Globus pallidus (tissue), 1 donor: ENCODE results near the gene PSMD13.
A peak's percentile ranks its signal among the peaks of the same experiment; 100 is the strongest.

Source experiments
- DNase-seq: peaks from one replicate; pipeline ENCODE4 v3.0.0-alpha.2; 2015; ENCODE audit warnings: low spot score

PSMD13 gene

DNA sequence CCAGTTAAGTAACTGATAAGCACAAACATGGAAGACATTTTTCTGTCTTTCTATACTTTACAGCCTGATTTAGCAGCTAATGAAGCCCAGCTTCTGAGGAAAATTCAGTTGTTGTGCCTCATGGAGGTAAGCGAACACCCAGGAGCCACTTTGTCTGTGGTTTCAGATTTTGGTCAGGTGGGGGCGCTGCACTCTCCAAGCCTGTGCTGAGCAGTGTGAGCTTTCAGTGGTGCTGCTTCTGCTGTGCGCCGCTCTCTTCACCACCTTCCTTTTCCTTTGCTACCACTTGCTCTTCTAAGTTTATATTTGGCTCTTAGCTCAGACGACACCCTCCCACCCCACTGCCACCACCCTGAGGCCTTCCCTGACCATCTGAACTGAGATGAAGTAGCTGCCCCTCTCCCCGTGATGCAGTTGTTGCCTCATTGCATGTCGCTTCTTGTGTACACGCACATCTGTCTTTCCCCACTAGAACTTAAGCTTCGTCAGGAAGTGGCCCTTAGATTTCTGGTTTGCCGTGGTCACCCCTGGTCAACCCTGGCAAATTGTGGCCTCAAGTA lies 14.0 kb downstream of the PSMD13 start:
- no peak for DNase-seq

DNA sequence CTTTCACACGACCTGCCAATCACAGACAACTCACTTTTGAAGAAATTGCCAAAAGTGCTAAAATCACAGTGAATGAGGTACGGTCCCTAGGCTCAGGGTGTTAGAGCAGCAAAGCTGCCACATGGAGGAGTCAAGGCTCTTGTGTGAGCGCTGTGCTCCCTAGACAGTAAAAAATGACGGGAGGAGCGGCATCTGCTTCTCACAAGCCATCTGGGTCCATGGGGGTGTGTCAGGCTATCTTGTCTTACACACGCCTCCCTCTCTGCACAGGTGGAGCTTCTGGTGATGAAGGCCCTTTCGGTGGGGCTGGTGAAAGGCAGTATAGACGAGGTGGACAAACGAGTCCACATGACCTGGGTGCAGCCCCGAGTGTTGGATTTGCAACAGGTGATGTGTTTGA lies 14.8 kb downstream of the PSMD13 start:
- no peak for DNase-seq

DNA sequence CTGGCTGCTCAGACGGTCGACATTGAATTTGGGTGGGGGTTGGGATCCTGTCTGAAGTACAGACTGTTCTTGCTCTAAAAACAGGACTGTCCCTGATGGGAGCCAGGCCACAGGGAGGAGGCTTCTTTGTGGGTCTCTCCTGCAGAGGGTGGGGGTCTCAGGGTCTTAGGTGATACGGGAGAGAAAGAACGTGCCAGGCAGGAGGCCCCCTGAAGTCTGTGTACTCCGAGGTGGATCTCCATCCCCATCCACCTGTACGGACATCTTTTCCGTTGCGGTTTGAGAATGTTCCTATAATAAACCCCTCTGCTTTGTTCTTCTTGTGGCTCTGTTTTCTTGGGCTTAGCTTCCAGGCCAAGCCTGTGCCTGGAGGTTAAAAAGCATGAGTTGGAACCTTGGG lies 15.9 kb downstream of the PSMD13 start:
- DNase-seq, result no peak

DNA sequence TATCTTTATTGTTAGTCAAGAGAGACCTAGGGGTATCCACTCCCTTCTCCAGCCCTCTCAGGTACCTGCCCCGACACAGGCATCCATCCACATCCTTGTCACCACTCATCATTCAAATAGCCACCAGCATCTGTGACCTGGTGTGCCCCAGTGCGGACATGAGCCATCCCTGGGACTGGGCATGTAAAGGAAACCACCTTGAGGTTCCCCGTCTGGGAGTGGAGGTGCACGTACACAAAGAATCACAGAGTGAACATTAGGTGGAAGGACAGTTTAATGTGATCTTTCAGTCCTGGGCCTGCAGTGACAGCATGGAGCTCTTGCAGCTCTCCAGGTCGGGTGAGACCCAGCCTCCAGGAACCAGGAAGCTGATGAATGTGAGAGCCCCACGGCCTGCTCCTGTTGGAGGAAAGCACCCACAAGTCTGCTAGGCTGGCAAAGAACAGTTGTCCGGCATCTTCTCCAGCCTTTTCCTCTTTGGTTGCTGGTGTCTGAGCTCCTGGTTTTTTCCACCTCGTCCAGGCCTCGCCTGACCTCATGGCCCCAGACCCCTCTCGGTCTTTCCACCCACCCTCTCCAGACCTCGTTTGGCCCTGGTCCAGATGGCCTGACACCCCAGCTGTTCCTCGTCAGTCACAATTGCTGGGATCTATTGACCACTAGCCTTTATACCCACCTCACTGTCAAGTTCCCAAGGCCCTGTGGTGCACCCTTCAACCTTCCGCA lies 16.5 kb downstream of the PSMD13 start:
- no peak for DNase-seq

DNA sequence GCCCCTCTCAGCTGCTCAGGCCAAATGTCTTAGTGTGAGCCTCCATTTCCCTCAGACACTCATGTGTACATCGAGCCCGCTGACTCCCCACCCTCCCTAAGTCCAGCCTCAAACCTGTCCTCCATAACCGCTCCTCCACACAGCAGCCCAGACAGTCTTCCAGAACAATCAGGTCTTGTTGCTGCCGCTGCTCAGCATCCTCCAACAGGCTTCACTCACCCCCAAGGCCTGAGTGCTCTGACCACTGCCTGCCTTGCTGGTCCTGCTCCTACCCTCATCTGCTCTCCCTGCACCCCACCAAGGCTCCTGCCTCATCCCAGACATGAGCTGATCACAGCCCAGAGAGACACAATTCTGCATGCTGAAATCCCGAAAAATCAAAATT lies 17.1 kb downstream of the PSMD13 start:
- DNase-seq, result no peak

DNA sequence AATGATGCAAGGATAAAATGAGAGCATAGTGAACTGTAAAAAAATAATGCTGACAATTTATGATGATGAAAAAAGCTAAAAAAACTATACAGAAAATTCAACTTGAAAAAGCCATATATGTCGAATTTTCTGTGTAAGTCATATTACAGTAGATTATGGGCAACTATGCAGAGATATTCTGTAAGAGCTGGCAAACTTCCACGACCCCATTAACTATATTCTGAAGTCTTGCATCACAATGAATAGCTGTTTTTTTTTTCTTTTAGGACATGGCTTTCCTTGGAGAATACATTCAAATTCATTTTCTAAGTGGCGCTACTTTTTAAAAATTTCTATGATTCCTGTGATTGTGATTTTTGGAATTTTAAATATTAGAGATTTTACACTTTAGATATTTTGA lies 18.4 kb downstream of the PSMD13 start:
- no peak for DNase-seq

DNA sequence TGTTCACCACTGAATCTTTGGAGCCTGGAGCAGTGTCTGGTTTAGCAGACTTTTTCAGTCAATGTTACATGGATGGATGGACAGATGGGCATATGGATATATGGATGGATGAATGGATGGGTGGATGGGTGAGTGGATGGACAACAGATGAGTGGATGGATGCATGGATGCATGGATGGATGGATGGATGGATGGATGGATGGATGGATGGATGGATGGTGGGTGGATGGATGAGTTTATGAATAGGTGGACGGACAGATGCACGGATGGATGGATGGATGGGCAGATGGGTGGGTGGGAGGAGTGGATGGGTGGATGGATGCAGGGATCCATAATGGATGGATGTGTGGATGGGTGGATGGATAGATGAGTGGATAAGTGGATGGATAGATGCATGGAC lies 19.0 kb downstream of the PSMD13 start:
- no peak for DNase-seq

DNA sequence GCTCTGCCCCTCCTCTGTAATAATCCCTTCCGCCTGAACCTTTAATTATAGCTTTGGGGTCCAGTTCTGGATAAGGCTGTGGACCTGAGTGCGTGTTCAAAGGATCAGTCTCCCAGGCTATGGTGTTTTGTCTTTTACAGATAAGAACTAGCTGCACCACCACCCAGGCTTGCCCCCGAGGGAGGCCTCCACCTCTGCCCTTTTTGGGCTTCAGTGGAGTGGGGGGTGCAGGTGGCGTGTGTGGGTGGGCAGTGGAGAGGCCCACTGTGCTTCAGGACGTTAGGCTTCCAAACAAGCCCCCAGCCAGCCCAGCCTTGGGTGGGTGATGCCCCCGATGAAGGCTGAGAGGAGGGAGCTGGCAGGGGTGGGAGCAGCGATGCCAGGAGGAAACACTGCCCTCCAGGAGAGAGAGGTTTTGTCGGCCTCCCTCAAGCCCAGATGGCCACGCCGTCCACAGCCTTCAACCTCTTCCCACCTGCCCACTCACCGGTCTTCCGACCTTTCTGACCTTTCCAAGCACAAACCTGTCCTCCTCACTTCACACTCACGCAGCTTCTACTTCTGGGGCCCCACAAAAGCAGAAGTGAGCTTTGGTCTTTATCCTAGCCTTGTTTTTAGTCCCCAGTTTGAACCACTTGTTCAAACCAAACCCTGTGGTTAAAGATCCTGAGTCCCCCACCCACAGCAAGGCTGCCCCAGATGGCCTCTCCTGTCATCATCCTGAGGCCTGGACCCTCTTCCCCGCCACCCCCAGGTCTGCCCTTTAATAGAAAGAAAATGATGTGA lies 20.4 kb downstream of the PSMD13 start:
- no peak for DNase-seq

DNA sequence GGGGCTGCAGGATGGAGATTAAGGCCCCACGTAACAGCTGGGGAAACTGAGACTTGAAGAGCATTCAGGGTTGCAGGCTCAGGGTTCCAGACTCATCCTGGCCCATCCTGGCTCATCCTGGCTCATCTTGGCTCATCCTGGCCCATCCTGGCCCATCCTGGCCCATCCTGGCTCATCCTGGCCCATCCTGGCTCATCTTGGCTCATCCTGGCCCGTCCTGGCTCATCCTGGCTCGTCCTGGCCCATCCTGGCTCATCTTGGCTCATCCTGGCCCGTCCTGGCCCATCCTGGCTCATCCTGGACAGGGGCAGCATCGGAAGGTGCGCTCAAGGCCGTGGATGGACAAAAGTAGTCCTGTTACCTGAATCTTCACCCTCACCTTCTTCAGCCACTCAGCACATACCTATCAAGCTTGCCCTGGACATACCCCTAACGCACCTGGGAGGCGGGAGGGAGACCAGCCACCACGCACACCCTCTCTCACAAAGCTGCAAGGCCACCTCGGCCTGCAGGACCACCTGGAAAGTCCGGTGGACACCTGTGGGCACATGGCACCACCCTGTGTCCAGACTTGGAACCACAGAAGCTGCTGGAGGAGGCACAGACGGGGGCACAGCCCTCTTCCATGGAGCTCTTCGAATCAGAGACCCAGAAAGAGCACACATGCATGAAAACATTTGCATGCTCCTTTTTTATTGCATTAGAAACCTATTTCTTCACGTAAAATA lies 21.2 kb downstream of the PSMD13 start:
- DNase-seq, result no peak

DNA sequence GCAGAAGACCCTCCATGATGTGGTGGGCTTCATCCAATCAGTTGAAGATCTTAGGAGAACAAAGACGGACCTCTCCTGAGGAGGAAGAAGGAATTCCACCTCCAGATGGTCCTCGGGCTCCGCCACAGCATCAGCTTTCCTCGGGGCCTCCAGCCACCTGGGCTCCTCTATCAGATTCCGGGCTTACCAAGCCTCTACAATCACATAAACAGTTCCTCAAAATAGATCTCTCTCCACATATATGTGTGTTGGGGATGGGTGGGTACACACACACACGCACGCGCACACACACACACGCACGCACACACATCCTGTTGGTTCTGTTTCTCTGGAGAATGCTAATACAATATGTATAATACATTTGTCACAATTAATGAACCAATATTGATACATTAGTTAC lies 22.6 kb downstream of the PSMD13 start:
- DNase-seq, result no peak

DNA sequence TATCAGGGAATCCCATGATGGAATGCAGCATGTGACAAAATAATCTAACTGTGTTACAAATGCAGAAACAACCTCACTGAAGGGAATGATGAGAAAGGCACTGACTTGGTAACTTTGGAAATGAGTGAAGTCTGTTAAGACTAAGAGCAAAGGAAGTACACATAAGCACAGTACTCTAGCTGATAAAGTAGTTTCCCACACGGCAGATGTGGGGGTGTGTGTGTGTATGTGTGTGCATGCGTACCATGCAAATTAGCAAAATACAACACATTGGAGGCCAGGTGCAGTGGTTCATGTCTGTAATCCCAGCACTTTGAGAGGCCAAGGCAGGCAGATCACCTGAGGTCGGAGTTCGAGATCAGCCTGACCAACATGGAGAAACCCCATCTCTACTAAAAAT lies 24.8 kb downstream of the PSMD13 start:
- no peak for DNase-seq

DNA sequence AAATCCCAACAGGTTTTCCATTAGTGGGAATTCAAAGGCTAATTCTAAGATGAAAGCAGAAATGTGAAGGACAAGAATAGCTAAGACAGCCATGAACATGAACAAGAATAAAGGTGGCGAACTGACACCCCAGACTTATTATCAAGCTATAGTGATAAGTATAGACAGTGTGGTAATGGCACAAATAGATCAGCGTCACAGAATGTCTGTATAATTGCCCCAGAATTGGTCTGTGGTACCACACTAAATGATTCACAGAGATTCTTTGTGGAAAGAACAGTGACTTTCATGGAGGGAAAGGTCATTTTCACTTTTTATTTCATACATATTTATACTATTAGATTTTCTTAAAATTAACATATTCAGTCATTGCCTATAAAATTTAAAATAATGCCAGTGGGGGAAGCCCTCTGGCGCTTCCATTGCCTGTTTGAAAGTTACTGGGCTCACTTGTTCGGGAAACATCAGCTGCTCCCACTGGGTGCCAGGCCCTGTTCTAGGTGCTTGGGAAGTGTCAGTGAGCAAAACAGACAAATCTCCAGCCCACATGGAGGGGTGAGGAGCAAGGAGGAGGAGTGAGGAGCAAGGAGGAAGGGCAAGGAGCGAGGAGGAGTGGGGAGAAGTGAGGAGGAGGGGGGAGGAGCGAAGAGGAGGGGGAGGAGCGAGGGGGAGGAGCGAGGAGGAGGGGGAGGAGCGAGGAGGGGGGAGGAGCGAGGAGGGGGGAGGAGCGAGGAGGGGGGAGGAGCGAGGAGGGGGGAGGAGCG lies 30.1 kb downstream of the PSMD13 start:
- DNase-seq, result no peak

DNA sequence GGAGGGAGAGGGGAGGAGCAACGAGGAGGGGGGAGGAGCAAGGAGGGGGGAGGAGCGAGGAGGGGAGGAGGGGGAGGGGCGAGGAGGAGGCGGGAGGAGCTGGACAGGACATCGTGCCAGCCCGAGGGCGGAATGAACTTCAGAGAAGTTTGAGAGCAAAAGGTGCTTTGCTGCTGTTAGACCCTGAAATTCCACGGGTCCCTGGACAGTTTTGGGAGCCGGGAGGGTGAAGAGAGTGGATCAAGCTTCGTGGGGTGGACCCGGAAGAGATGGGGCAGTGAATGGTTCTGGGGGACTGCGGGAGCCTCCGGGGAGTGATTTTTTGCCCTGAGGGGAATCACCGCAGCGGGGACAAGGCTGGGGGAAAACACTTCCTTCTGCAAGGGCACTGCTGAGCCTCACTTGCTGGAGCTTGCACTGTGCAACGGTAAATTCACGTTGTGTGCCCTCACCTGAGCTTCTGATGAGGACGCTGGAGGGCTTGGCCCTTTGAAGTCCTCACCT lies 30.8 kb downstream of the PSMD13 start:
- no peak for DNase-seq

DNA sequence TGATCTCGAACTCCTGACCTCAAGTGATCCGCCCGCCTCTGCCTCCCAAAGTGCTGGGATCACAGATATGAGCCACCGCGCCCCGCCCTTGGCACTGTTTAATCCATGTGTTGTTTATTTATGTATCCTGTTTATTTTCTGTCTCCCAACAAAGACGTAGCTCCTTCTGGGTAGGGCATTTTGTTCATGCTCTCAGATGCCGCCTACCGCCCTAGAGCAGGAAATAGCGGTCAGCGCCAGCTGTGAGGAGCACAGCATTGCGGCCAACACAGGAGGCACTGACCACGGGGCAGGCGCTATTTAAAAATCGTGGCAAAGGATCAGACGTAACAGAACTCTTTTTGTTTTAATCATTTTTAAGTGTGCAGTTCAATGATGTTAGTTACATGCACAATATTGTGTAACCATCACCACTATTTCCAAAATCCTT lies 32.0 kb downstream of the PSMD13 start:
- peak; percentile 39 for DNase-seq

DNA sequence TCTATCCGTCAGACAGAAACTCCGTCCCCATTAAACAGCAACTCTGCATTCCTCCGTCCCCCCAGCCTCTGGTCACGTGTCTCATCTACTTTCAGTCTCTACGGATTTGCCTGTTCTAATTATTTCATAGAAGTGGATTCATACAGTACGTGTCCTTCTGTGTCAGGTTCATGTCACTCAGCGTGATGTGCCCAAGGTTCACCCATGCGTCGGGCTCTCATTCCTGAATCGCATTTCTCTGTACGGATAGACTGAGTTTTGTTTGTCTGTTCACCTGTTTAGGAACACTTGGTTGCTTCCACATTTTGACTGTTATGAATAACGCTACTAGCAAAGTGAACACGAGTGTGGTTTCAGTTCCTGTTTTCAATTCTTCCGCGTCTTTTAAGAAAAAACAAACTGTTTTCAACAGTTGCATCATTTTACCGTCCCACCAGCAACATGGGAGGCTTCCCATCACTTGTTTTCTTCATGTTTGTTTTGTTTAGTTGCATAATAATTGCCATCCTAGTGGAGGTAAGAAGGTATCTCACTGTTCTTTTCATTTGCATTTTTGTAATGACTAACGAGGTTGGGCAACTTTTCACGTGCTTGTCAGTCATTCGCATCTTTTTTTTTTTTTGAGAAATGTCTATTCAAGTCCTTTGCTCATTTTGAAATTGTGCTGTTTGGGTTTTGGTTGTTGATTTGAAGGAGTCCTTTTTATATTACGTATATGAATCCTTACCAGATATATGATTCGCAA lies 32.5 kb downstream of the PSMD13 start:
- DNase-seq, result peak; percentile 47

DNA sequence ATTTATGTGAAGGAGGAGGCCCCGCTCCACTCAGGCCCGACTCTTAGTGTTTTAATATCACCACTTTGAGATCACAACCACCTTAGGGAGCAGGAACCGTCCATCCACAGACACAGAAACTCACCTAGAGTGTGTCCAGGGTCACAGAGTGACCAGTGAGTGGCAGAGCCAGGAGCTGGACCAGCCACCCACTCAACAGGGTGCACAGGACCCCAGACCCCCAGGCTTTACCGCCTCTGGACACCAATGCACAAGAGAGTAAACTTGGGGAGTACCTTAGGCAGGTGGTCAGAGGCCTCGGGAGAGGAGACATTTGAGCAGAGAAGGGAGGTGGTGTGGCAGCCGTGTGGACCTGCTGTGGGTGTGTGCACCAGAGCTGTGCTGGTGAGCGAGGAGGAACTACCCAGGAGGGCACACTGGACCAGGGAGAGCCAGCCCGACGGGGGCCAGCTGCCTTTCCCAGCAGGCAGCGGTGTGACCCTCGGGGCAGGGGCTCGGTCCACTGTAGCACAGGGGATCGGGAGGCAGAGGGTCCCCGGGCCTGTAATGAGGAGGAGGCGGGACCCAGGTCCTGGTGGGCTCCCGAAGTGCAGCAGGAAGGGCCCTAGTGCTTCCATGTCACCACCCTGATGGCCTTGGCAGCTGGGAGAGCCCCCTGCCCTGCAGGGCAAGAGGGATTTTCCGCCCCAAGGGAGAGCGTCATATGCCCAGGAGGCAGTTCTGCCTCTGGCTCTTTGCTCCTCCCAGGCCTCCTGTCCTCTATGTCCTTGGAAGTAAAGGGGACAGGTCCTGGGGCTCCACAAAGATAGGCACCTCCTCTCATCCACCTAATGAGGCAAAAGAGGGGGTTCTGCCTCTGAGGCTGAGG lies 33.9 kb downstream of the PSMD13 start:
- DNase-seq, result no peak

DNA sequence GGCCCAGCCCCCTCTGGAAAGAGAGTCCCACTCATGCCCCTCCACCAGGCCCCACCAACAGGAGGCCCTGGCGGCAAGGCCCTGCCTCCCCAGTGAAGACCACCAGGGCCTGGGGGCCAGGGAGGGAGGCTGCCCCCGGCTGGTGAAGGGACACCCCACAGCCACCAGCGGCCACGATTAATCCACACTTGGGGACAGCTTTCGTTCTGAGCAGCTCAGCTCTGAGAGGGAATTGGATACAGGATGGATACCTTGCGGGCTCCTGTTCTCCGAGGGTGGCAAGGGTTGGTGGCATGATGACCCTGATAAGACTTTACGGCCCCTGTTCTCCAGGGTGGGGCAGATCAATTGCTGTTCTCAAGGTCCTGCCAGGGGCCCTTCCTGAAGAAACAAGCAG lies 34.5 kb downstream of the PSMD13 start:
- no peak for DNase-seq

DNA sequence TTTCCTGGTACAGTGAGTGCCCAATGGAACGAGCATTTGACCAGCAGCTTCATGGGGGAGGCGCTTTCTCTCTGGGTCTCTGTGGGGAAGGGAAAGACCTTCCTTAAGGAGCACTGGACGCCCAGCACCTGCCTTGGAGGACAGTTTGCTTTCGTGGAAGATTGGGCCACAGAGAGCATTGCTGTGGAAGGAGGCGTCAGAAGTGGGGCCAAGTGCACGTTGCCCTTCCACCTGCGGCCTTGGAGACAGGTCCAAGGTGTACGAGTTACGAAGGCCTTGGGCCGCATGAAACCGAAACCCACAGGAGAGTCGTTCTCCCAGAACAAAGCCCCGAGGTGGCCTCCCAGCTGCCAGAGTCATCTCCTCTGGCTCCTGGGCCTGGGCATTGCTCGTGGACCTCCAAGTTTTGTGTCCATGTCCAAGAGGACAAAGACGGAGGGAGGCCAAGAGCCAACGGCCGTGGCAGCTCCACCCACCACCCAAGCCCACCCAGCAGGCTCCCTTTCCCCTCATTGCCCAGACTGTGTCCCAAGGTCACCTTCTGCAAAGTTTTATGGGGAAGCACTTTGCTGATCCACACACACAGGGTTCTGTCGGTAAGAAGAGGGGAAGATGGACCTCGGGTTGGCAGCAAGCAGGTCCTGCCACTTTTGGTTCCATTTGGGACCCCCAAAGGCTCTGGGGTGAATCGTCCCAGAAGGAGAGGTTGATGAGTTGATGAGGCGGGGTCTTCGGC lies 35.6 kb downstream of the PSMD13 start:
- no peak for DNase-seq

DNA sequence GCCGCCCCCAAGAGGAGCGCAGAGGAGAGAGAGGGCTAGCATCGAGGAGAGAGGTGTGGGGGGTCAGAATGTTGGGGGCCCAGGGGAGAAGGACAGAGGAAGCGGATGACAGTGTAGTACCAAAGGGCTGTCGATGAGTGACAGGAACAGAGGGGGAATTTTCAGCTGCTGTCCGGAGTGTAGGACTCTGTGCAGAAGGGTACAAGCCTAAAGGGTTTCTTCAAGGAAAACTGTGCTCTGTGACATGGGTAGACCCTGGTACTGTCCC lies 36.1 kb downstream of the PSMD13 start:
- no peak for DNase-seq

DNA sequence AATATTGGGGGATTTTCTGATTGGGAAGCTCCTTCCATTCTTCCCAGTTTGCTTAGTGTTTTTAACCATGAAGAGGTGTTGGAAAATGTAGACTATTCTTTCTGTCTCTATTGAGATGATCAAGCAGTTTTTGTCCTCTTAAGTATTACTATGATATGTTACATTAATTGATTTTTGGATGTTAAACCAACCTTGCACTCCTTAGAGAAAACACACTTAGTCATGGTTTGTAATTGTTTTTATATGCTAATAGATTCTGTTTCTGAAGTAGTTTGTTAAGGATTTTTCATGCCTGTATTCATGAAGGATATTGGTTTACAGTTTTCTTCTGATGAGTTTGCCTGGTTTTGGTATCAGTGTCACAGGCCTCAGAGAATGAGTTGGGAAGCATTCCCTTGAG lies 39.4 kb downstream of the PSMD13 start:
- DNase-seq, result no peak
